Activated T-helper 2 cell treated with anti-CD3 and anti-CD28 coated beads, Interferon-gamma antibody, Interleukin-2, Interleukin-4, amounts not matched to agents 10 μg/mL and 5 μg/mL and 100 μg/mL, durations not matched to agents 14 hours and 24 hours and 36 hours (primary cell): ENCODE measurements around the gene UGCG. TPM values are rescaled to one million over a fixed set of nuclear protein-coding genes. Genes with fewer than 3 reads are reported as not detected.
A peak's percentile ranks its signal among the peaks of the same experiment; 100 is the strongest.
"Not testable (repeated sequence)": the region's sequence is repeated elsewhere in the genome, so short reads cannot be mapped to it uniquely, and the experiment has no call there.

Experiments used
- DNase-seq: peaks from one replicate; pipeline ENCODE4 v3.0.0; 2021; ENCODE audit warnings: low spot score
- H3K27ac Mint-ChIP-seq: one replicate; pipeline ENCODE4 v1.8.0; 2021; ENCODE audit warnings: mixed read lengths
- H3K27me3 Mint-ChIP-seq: one replicate; pipeline ENCODE4 v1.8.0; 2021; ENCODE audit warnings: low read depth, mixed read lengths
- H3K36me3 Mint-ChIP-seq: one replicate; pipeline ENCODE4 v1.8.0; 2021; ENCODE audit warnings: low read depth, mixed read lengths
- H3K4me1 Mint-ChIP-seq: one replicate; pipeline ENCODE4 v1.8.0; 2021; ENCODE audit warnings: low read depth, mixed read lengths
- H3K4me3 Mint-ChIP-seq: one replicate; pipeline ENCODE4 v1.8.0; 2021; ENCODE audit warnings: low read depth, mild to moderate bottlenecking, moderate library complexity, mixed read lengths
- H3K9me3 Mint-ChIP-seq: one replicate; pipeline ENCODE4 v1.8.0; 2021; ENCODE audit warnings: mixed read lengths
- intact Hi-C: fragments of 100-400 bp; cut with micrococcal nuclease; formaldehyde crosslinking; loops from one replicate; pipeline ENCODE4 v1.15.1; 2023
- total RNA-seq: library from RNA; stranded (reverse); gene quantifications from 2 replicates; pipeline ENCODE4 v1.2.3, GENCODE V29; 2022

Gene UGCG
- total RNA-seq, 1 donor from 2014 or later, result 14.4 TPM

DNA sequence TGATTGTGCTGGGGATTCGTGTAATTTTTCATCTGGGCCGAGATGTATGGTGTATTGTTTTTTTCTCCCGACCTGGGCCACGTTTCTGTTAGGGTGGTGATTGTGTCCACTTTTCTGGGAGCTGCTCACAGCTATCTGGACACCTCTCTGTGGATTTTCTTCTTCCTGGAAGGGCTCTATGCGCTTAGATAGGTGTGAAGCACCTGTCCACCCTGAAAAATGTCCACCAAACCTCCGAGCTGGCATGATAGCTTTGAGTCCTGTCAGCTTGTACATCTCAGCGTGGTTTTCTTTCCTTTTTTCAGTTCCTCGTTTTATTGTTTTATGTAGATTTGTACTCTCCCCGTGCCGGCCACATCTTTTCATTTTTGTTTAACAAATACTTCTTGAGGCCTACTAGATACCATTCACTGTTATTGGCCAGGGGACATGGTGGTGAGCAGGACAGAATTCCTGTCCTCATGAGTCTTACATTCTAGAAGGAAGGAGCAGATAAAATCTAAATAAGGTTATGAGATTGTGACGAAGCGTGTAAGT is 1.1 kb downstream of the UGCG start:
- DNase-seq, result peak; percentile 12
- Mint-ChIP-seq H3K27me3 (peaks cover 3% of the 10 kb centered on the region), H3K4me3 (no peak overlapping the region), H3K36me3 (no peaks in the 10 kb centered on the region), H3K4me1 (peaks cover 4% of the 10 kb centered on the region), H3K9me3 (no peaks in the 10 kb centered on the region), H3K27ac (no peak overlapping the region)
- intact Hi-C loops, result loop anchor here (1.0 to 10.0 kb wide), 8 partner anchors 18 to 477 kb away; partner anchors contain the start of genes GNG10 and PTBP3

DNA sequence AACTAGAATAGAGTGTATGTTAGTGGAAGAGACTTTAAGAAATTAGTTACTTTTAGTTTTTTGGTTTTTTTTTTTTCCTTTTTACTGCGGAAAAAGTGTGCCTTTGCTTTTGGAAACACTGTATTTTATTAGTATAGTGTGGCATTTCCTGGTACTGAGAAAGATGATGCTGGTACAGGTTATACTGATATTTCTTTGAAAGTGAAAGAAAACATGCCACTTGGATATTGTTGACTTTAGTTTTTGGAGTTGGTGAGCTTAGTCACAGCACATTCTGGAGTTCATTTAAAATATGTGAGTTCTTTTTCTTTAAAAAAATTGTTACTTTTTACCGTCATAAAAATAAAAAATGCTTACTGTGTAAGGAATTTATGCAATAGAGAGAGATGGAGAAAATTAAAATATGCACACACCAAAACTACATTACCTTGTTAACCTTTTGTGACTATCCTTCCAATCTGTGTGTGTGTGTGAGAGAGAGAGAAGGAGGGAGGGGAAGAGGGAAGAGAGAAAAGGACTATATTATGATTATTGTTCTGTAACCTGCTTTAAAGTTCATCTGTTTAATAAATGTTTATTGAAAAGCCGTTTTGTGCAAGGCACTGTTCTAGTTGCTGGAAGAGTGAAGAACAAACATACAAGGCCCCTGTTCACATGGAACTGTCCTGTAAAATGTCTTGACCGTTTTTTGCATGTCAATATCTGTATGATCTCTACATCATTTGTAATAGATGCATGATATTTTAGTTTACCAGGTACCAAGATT is 1.9 kb downstream of the UGCG start:
- H3K9me3 Mint-ChIP-seq, result no peaks in the 10 kb centered on the region
- no peaks in the 10 kb centered on the region for H3K36me3 Mint-ChIP-seq
- intact Hi-C loops, result loop anchor here (1.0 to 10.0 kb wide), 6 partner anchors 17 to 476 kb away; partner anchors contain the start of genes GNG10 and PTBP3
- no peak overlapping the region for H3K27ac Mint-ChIP-seq
- DNase-seq, result no peak
- H3K4me1 Mint-ChIP-seq, result peaks cover 3% of the 10 kb centered on the region
- H3K4me3 Mint-ChIP-seq, result no peak overlapping the region
- peaks cover 3% of the 10 kb centered on the region for H3K27me3 Mint-ChIP-seq

DNA sequence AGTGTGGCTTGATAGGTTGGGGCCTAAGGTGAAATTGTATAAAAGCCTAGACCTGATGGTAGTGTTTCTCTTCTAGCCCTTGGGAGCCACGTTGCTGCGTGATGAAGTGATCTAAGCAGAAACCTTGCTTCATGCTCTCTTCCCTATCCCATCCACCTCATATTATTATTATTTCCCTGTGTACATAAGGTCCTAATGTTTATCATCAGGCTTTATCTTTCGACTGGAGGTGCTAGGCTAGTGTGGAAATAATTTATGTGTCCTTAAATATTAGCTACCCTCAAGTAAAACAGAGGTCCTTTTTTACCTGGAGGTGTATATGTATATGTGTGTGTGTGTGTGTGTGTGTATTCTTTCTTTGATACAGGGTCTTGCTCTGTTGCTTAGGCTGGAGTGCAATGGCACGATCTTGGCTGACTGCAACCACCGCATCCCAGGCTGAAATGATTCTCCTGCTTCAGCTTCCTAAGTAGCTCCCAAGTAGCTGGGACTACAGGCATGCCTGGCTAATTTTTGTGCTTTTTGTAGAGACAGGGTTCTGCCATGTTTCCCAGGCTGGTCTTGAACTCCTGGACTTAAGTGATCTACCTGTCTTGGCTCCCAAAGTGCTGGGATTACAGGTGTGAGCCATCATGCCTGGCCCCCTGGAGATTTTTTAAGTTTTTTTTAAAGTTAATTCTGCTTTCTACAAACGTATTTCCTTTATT is 3.7 kb downstream of the UGCG start:
- Mint-ChIP-seq H3K4me3 (no peak overlapping the region), H3K27me3 (peaks cover 3% of the 10 kb centered on the region), H3K4me1 (peaks cover 11% of the 10 kb centered on the region), H3K36me3 (peaks cover 3% of the 10 kb centered on the region), H3K9me3 (no peaks in the 10 kb centered on the region), H3K27ac (no peak overlapping the region)
- intact Hi-C loops, result no loop called here
- DNase-seq, result no peak

DNA sequence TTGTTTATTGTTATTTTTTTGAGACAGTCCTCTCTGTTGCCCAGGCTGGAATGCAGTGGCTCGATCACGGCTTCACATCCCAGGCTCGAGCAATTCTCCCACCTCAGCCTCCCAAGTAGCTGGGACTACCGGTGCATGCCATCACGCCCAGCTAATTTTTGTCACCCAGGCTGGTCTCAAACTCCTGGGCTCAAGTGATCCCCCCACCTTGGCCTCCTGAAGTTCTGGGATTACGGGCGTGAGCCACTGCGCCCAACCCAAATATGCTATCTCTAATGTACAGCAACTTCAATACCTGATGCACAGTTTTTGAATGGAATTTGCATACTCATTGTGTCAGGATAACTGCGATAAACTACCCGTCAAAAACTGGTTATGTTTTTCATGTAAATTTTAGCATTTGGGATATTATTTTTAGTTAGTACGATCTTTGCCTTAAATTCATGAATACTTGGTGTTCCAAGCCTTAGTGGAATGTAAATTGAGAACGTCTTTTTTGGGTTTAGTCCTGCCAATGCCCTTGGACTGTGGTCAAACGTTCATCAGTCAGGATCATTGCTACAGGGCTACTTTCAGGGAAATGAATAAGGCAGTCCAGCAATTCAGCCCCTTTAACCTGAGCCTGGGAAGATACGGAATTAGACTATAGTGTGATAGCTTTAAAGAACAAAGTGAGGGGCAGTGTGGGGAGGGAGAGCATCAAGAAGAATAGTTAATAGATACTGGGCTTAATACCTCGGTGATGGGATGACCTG is 4.4 kb downstream of the UGCG start:
- Mint-ChIP-seq H3K4me1 (peaks cover 10% of the 10 kb centered on the region), H3K4me3 (no peak overlapping the region), H3K27ac (no peak overlapping the region), H3K9me3 (no peaks in the 10 kb centered on the region), H3K36me3 (peaks cover 3% of the 10 kb centered on the region), H3K27me3 (no peaks in the 10 kb centered on the region)
- no peak for DNase-seq
- intact Hi-C loops, result no loop called here

DNA sequence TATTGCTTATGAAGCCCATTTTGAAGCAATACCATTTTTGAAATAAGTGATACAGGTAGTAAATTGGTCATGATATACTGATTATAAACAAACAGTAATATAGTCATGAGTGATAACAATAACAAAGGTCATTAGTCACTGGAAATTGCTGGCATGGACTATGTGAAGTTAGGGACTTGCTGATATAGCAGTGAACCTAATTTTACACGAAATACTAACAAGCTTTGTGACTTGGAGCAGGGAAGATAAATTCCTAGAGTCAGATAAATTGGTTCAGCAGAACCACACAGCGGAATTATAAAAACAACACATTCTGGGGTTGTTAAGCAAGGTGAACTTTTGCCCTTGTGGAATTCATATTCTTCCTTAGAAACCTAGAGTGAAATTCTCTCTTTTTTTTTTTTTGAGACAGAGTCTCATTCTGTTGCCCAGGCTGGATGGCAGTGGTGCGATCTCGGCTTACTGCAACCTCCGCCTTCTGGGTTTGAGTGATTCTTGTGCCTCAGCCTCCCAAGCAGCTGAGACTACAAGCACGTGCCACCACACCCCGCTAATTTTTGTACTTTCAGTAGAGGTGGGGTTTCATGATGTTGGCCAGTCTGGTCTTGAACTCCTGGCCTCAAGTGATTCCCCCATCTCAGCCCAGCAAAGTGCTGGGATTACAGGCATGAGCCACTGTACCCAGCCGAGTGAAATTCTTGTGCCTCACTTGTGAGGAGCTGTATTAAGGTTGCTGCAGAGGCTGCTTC is 6.0 kb downstream of the UGCG start:
- Mint-ChIP-seq H3K4me1 (peaks cover 14% of the 10 kb centered on the region), H3K27me3 (no peaks in the 10 kb centered on the region), H3K9me3 (no peaks in the 10 kb centered on the region), H3K36me3 (peaks cover 13% of the 10 kb centered on the region), H3K27ac (no peak overlapping the region), H3K4me3 (no peak overlapping the region)
- DNase-seq, result no peak
- intact Hi-C loops, result no loop called here

DNA sequence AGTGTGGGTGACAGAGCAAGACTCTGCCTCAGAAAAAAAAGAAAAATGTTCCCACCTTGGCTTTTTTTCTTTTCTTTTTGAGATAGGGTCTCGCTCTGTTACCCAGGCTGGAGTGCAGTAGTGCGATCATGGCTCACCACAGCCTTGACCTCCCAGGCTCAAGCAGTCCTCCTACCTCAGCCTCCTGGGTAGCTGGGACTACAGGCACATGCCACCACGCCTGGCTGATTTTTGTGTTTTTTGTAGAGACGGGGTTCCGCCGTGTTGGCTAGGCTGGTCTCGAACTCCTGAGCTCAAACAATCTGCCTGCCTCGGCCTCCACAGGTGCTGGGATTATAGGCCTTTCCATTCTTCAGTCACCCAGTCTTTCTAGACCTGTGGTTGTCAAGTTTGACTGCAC is 6.9 kb downstream of the UGCG start:
- H3K27me3 Mint-ChIP-seq, DNase-seq, intact Hi-C loops, H3K4me3 Mint-ChIP-seq, H3K9me3 Mint-ChIP-seq, H3K27ac Mint-ChIP-seq: not testable (repeated sequence)
- peaks cover 20% of the 10 kb centered on the region for H3K4me1 Mint-ChIP-seq
- peaks cover 16% of the 10 kb centered on the region for H3K36me3 Mint-ChIP-seq

DNA sequence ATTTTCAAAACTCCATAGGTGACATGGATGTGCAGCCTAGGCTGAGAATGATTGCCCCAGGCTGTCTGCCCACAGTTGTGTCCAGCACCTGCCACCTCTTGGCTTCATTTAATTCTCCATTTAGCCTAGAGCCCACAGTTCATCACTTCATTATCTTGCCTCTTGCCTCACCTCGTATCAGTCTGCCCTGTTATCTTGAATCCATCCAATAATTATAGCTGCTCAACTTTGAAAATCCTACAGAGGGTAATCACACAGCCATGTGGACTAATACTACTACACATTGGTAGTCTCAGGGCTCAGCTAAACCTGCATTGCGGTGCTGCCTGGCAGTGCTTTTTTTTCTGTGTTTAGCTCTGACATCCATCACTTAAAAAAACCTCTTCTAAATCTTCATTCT is 7.4 kb downstream of the UGCG start:
- no peak for DNase-seq
- Mint-ChIP-seq H3K36me3 (peaks cover 16% of the 10 kb centered on the region), H3K27ac (no peak overlapping the region), H3K4me1 (peaks cover 22% of the 10 kb centered on the region), H3K9me3 (no peaks in the 10 kb centered on the region), H3K4me3 (no peak overlapping the region), H3K27me3 (no peaks in the 10 kb centered on the region)
- intact Hi-C loops, result no loop called here

DNA sequence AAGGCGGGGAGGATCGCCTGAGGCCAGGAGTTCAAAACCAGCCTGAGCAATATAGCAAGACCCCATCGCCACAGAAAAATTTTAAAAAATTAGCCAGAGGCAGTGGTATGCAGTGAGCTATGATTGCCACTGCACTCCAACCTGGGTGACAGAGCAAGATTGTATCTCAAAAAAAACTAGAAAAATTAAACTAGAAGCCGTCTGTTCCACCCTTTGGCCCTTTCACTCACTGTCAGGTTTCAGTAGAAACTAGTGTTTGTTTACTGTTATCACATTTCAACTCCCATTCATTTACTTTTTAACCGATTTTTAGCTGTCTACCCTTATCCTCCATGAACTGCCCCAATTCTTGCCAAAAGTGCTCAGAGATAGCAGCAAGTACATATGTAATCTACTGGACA is 8.3 kb downstream of the UGCG start:
- H3K27ac Mint-ChIP-seq, result no peak overlapping the region
- H3K4me1 Mint-ChIP-seq, result peaks cover 28% of the 10 kb centered on the region
- no peak overlapping the region for H3K4me3 Mint-ChIP-seq

DNA sequence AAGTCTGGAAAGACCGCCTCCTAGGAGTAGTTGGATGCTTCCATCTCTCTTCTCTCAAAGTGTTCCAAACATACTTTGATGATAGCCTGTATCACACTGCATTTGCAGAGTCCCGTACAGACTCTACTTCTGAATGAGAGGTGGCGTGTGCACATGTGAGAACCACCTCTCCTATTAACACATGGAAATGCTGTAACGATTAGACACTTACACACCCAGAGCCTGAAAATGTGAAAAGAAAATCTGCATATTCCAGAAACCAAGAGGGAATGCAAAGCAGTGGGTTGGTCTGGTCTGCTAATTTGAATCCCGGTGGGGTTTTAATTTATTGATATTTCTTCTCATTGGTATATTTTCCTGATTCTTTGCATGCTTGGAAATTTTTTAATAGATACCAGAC is 10.5 kb downstream of the UGCG start:
- Mint-ChIP-seq H3K9me3 (no peaks in the 10 kb centered on the region), H3K4me1 (peaks cover 40% of the 10 kb centered on the region), H3K36me3 (peaks cover 16% of the 10 kb centered on the region), H3K4me3 (no peak overlapping the region), H3K27ac (no peak overlapping the region), H3K27me3 (peaks cover 2% of the 10 kb centered on the region)
- intact Hi-C loops, result no loop called here
- DNase-seq, result no peak

More for the DNA sequence above, 8.3 kb downstream of the UGCG start:
- H3K27me3 Mint-ChIP-seq, result no peaks in the 10 kb centered on the region
- intact Hi-C loops, result no loop called here
- no peaks in the 10 kb centered on the region for H3K9me3 Mint-ChIP-seq
- DNase-seq, result no peak
- H3K36me3 Mint-ChIP-seq, result peaks cover 16% of the 10 kb centered on the region

DNA sequence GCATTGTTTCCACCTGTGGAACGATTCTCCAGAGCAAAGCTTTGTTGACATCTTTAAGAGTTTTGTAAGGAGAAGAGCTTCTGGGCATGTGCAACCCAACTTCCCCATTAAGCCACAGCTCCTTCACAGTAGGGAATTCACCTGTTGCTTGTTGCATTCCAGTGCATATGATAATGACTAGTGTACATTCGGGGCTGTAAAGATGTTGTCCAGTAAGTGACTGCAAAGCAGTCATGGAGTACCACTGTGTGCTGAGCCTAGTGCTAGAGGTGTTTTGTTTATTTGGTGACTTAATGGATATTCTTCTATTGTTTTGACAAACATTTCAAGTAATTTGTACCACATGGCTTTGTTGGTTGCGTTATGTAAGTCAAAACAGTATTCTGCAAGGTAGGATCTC is 12.8 kb downstream of the UGCG start:
- intact Hi-C loops, result no loop called here
- Mint-ChIP-seq H3K27ac (no peak overlapping the region), H3K36me3 (peaks cover 17% of the 10 kb centered on the region), H3K27me3 (peaks cover 2% of the 10 kb centered on the region), H3K4me1 (peaks cover 54% of the 10 kb centered on the region), H3K9me3 (no peaks in the 10 kb centered on the region), H3K4me3 (no peak overlapping the region)
- DNase-seq, result no peak

DNA sequence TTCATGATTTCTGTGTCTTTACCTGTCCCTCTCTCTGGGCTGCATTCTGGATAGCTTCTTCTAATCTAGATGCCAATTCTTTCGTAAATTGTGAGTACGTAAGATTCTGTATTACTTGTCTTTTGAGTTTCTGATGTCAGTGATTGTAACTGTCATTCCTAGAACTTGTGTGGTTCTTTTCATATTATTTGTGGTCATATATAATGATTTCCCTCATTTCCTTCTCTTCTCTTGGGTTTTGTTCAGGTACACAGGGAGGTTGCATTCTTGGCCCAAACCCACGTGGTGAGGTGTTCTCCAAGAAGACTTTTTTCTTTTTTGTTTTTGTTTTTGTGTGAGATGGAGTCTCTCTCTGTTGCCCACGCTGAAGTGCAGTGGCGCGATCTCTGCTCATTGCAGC is 13.8 kb downstream of the UGCG start:
- intact Hi-C loops, result loop anchor here (10.0 kb wide), 1 partner anchor 574 kb away; the partner anchor contains the start of gene KIAA1958
- no peak for DNase-seq
- no peak overlapping the region for H3K4me3 Mint-ChIP-seq
- no peaks in the 10 kb centered on the region for H3K9me3 Mint-ChIP-seq
- peaks cover 59% of the 10 kb centered on the region for H3K4me1 Mint-ChIP-seq
- peaks cover 20% of the 10 kb centered on the region for H3K36me3 Mint-ChIP-seq
- no peak overlapping the region for H3K27ac Mint-ChIP-seq
- peaks cover 2% of the 10 kb centered on the region for H3K27me3 Mint-ChIP-seq

DNA sequence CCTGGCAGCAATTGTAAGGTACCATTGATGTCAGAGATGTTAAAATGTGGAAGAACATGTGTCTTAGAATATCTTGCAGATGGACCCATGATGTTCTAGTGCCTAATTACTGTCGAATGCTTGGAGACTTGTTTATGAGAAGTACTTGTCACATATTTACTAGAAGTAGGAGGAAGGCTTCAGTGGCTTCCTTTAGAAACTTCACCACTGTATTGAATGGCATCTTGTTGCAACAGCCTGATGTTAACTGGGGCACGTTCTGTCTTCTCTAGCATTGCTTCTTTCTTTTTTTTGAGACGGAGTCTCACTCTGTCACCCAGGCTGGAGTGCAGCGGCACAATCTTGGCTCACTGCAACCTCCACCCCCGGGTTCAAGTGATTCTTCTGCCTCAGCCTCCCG is 16.5 kb downstream of the UGCG start:
- no peak overlapping the region for H3K27ac Mint-ChIP-seq
- H3K36me3 Mint-ChIP-seq, result peaks cover 22% of the 10 kb centered on the region
- no peak overlapping the region for H3K4me3 Mint-ChIP-seq
- peaks cover 60% of the 10 kb centered on the region for H3K4me1 Mint-ChIP-seq
- no peak for DNase-seq
- intact Hi-C loops, result loop anchor here (10.0 kb wide), 1 partner anchor 572 kb away; the partner anchor contains the start of gene KIAA1958
- H3K27me3 Mint-ChIP-seq, result peaks cover 2% of the 10 kb centered on the region
- no peaks in the 10 kb centered on the region for H3K9me3 Mint-ChIP-seq
